Stimulated activated naive CD8-positive, alpha-beta T cell treated with anti-CD3 and anti-CD28 coated beads, Interleukin-15, amount 100 ng/mL, for 72 hours (primary cell): ENCODE measurements around the gene SLAIN2.

Experiments
- ATAC-seq: fragments of 150-1000 bp; cut with Tn5 transposase; 2 replicates; pipeline ENCODE4 v1.10.0; 2021; ENCODE audit warnings: mild to moderate bottlenecking, moderate library complexity
- DNase-seq, 2 donors: peaks; one replicate each; pipeline ENCODE4 v3.0.0; 2021 to 2022
- H3K27ac Mint-ChIP-seq, 2 donors: one replicate each; pipeline ENCODE4 v1.8.0; 2022; ENCODE audit warnings: mild to moderate bottlenecking in 2 of 2, mixed read lengths in 2 of 2, moderate library complexity in 2 of 2
- H3K27me3 Mint-ChIP-seq: one replicate; pipeline ENCODE4 v1.8.0; 2022; ENCODE audit warnings: mixed read lengths
- H3K4me1 Mint-ChIP-seq: one replicate; pipeline ENCODE4 v1.8.0; 2022; ENCODE audit warnings: mild to moderate bottlenecking, mixed read lengths
- H3K4me3 Mint-ChIP-seq, 2 donors: one replicate each; pipeline ENCODE4 v1.8.0; 2022; ENCODE audit warnings: mild to moderate bottlenecking in 2 of 2, mixed read lengths in 2 of 2, moderate library complexity in 1 of 2
- H3K9me3 Mint-ChIP-seq, 2 donors: one replicate each; pipeline ENCODE4 v1.8.0; 2022; ENCODE audit warnings: mixed read lengths in 2 of 2

Gene SLAIN2

DNA sequence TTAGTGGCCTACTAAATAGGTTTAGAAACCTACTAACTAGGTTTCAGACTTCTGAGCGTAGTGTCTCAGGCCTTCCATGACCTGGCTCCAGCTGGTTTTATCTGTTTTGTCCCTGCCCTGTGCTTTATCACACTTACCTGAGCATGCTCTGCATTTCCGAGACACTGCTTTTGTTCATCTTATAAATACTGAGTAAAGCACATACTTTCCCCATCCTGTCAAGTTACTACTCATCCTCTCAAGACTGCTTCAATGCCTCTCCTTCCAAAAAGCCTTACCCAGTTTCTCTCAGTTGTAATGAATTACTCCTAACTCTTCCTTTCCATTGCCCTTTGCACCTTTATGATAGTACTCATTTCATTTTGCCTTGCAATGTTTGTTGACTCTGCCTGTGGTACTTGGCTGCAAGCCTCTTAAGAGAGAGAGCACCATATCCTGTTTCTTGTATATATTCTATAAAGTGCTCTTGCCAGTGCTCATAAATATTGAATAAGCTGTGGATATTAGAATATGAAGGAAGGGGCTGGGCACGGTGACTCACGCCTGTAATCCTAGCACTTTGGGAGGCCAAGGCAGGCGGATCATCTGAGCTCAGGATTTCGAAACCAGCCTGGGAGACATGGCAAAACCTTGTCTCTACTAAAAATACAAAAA, 34.4 kb downstream of the SLAIN2 start:
- Mint-ChIP-seq H3K4me3 (no peak overlapping the region), H3K27ac (no peak overlapping the region), H3K9me3 (no peaks in the 10 kb centered on the region), H3K4me1 (peaks cover 18% of the 10 kb centered on the region), H3K27me3 (no peaks in the 10 kb centered on the region)
- DNase-seq (no peak), ATAC-seq (no peak)

DNA sequence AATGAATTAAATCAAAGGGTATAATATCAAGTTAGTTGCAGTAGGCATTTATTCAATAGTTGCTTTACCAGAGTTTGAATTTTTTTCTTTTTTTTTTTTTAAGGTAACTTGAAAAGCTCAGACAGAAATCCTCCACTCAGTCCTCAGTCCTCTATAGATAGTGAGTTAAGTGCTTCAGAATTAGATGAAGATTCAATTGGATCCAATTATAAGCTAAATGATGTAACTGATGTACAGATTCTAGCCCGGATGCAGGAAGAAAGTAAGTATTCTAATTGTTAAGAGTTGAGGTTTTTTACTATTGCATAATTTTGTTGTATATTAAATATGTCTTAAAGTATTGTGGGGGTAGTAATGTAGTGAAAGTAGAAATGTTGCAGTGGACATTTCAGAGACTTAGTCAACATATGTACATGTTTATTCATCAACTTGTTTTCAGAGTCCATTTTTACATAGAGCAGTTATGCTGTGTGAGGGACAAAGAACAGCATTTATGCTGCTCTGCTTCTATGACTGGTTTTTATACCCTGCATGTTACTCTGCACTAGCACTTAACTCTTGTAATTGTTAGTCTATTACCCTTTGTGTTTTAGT, 38.4 kb downstream of the SLAIN2 start:
- no peak overlapping the region for H3K27ac Mint-ChIP-seq
- H3K9me3 Mint-ChIP-seq = no peaks in the 10 kb centered on the region
- no peak for ATAC-seq
- H3K4me1 Mint-ChIP-seq = peaks cover 12% of the 10 kb centered on the region
- no peak for DNase-seq
- H3K27me3 Mint-ChIP-seq = no peaks in the 10 kb centered on the region
- H3K4me3 Mint-ChIP-seq = no peak overlapping the region

DNA sequence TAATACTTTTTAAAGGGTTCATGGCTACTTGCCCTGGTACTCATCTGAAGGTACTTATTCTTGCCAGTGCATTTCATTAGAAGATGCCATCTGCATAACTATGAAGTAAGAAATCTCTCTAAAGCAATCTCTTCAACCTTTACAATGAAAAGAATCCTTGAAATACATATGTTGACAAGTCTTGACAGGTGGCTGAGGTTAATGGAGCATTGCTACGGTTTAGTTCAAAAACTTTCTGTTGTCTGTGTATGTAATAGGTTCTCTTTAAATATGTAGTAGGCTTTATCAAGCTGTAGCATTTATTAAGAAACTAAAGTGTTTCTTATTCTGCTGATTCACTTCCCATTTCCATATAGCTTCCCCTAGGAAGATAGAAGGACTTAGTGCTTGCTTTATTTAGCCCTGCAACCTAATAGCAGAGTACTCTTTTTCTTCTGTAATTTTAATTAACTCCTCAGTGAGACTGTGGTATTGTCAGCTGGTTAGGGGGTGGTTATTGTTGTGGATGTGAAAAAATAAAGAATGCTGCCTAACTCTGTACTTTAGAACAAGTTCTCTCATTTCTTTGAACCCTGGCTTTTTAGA, 39.3 kb downstream of the SLAIN2 start:
- H3K4me3 Mint-ChIP-seq = no peak overlapping the region
- peaks cover 7% of the 10 kb centered on the region for H3K4me1 Mint-ChIP-seq
- peak overlapping the region in 1 of 2 donors; percentile 69 for H3K27ac Mint-ChIP-seq
- ATAC-seq (no peak), DNase-seq (no peak)
- no peaks in the 10 kb centered on the region for H3K9me3 Mint-ChIP-seq
- no peaks in the 10 kb centered on the region for H3K27me3 Mint-ChIP-seq

DNA sequence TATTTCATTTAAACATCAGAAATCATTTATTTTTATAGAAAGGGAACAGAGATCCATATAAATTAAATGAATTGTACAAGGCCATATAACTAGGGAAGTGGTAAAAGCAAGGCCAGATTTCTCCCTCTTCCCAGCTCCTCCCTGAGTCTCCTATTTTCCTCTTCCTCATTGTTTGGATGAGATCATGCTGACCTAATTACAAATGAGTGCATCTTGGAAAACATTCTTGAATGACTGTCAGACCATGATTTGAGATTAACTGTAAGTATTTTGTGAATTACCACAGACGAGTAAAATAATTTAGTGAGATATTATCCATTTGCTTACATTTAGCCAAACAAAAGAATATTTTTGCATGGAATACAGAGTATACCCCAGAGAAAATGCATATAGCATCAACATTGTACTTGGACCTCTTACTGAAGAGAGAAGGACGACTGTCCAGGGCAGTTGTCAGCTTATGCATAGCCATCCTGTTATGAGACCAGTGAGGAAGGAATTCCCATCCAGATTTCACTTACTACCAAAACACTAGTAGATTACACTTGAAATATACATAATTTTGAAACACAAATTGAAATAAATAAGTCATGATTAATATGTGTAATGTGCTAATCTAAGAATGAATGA, 47.3 kb downstream of the SLAIN2 start:
- Mint-ChIP-seq H3K27ac (no peak overlapping the region), H3K4me1 (peaks cover 5% of the 10 kb centered on the region), H3K9me3 (no peaks in the 10 kb centered on the region), H3K27me3 (no peaks in the 10 kb centered on the region), H3K4me3 (no peak overlapping the region)
- DNase-seq (no peak), ATAC-seq (no peak)

DNA sequence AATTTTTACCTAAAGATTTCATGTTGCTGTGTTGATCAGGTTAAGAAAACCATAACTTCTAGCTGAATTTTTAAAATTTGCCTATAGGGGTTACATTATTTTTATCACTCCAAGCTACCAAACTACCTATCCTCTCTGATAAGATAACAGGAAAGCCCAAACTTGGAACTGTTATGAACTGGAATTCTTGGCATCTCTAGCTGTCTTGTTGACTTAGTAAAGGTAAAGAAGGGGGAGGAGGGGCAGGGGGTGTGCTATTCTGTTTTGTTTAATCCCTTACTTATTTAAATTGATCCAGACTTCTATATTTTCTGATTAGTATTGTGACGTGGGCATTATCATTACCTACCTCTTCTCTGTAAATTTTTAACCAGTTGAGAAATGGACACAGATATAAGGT, 54.7 kb downstream of the SLAIN2 start:
- no peaks in the 10 kb centered on the region for H3K27me3 Mint-ChIP-seq
- no peaks in the 10 kb centered on the region for H3K9me3 Mint-ChIP-seq
- no peak overlapping the region for H3K27ac Mint-ChIP-seq
- DNase-seq (no peak), ATAC-seq (no peak)
- H3K4me3 Mint-ChIP-seq = no peak overlapping the region
- peaks cover 15% of the 10 kb centered on the region for H3K4me1 Mint-ChIP-seq

DNA sequence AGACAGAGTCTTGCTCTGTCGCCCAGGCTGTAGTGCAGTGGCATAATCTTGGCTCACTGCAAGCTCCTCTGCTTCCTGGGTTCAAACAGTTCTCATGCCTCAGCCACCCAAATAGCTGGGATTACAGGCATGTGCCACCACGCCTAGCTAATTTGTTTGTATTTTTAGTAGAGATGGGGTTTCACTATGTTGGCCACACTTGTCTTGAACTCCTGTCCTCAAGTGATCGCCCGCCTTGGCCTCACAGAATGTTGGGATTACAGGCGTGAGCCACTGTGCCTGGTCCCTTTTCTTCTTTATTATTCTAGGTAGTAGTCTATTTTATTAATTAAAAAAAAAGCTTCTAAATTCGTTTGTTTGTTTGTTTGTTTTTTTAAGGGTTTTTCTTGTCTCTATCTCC, 59.1 kb downstream of the SLAIN2 start:
- H3K4me1 Mint-ChIP-seq = peaks cover 34% of the 10 kb centered on the region
- no peak overlapping the region for H3K27ac Mint-ChIP-seq
- ATAC-seq (no peak), DNase-seq (no peak)
- no peaks in the 10 kb centered on the region for H3K27me3 Mint-ChIP-seq
- no peak overlapping the region for H3K4me3 Mint-ChIP-seq
- H3K9me3 Mint-ChIP-seq = no peaks in the 10 kb centered on the region

DNA sequence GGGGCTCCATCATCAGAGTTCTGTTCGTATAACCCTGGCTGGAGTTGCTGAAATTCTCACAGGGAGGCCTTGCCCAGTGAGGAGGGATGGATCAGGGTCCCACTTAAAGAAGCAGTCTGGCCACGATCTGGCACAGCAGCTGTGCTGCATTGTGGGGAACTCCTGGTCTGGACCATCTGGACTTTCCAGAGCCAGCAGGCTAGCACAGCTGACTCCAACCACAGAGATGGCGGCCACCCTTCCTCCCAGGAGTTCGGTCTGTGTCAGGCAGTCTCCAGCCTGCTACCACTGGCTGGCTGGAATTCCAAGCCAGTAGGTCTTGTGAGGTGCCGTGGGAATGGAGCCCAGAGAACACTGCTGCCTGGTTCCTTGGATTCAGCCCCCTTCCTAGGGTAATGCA, 62.0 kb downstream of the SLAIN2 start:
- H3K9me3 Mint-ChIP-seq = no peaks in the 10 kb centered on the region
- no peaks in the 10 kb centered on the region for H3K27me3 Mint-ChIP-seq
- ATAC-seq (no peak), DNase-seq (no peak)
- no peak overlapping the region for H3K27ac Mint-ChIP-seq
- no peak overlapping the region for H3K4me3 Mint-ChIP-seq
- peaks cover 35% of the 10 kb centered on the region for H3K4me1 Mint-ChIP-seq

DNA sequence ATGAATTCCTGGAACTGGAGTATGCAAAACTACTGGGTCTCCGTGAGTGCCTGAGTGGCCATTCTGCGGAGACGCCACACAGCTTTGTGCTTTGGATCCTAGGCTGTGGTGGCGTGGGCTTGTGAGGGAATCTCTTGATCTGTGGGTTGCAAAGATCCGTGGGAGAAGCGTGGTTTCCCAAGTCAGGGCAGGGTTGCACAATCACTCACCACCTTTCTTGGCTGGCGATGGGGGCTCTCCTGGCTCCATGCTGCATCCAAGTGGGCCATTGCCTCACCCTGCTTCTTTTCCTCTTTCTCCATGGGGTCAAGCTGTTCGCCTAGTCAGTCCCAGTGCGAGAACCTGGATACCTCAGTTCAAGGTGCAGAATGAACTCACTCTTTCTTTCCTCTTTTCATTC, 62.5 kb downstream of the SLAIN2 start:
- no peak overlapping the region for H3K27ac Mint-ChIP-seq
- DNase-seq = no peak
- H3K4me3 Mint-ChIP-seq = no peak overlapping the region
- no peaks in the 10 kb centered on the region for H3K9me3 Mint-ChIP-seq
- no peak for ATAC-seq
- H3K4me1 Mint-ChIP-seq = peaks cover 35% of the 10 kb centered on the region
- H3K27me3 Mint-ChIP-seq = no peaks in the 10 kb centered on the region

DNA sequence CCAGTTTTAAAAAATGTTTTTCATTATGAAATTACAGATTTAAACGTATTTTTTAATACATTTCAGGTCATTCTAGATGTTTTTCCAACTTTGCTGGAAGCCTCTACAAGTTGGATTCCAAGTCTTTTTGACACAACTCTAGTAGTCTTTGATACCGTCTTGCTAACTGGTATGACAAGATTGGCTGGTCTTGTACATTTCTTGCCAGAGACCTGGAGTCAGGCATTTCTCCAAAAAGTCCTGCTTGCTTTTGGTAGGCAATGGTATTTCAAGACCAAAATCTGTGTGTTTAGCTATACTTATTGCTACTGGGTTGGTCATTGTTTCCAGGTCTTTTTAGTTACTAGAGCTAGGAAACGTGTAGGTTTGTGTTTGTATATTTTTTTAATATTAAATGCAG, 64.6 kb downstream of the SLAIN2 start:
- no peak for ATAC-seq
- H3K4me1 Mint-ChIP-seq = peaks cover 21% of the 10 kb centered on the region
- H3K27me3 Mint-ChIP-seq = no peaks in the 10 kb centered on the region
- DNase-seq = no peak
- H3K27ac Mint-ChIP-seq = no peak overlapping the region
- H3K9me3 Mint-ChIP-seq = no peaks in the 10 kb centered on the region
- no peak overlapping the region for H3K4me3 Mint-ChIP-seq

DNA sequence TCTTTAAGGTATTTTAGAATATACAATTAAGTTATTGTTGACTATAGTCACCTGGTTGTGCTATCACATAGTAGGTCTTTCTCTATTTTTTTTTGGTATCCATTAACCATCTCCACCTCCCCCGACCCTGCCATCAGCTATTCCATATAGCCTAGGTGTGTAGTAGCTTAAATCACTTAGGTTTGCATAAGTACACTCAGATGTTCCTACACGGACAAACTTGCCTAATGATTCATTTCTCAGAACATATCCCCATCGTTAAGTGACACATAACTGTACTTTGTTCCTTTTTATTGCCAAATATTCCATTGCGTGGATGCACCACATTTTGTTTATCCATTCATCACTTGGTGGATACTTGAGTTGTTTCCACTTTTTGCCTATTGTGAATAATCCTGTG, 67.9 kb downstream of the SLAIN2 start:
- DNase-seq (no peak), ATAC-seq (no peak)
- Mint-ChIP-seq H3K4me3 (no peak overlapping the region), H3K27ac (no peak overlapping the region), H3K27me3 (no peaks in the 10 kb centered on the region), H3K4me1 (peaks cover 13% of the 10 kb centered on the region), H3K9me3 (no peaks in the 10 kb centered on the region)

DNA sequence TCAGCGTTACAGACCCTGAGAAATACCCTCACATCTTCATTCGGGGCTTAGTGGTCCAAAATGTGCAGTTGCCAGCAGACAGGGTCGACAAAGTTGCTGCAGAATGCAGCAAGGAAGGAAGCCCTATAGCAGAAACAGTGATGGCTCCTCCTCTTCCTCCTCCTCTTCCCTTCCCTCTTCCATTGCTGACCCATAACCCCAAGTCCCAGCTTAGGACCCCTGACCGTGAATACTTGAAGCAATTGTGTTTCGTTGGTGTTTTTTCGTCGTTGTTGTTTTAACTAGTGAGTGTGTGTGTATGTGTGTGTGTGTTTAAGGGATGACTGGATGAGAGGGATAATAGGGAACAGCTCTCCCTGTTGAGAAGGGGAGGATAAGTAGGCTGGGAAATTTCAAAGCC, 69.5 kb downstream of the SLAIN2 start:
- ATAC-seq (no peak), DNase-seq (no peak)
- Mint-ChIP-seq H3K27me3 (no peaks in the 10 kb centered on the region), H3K27ac (peak overlapping the region in 1 of 2 donors; percentile 30), H3K4me1 (no peaks in the 10 kb centered on the region), H3K4me3 (no peak overlapping the region), H3K9me3 (no peaks in the 10 kb centered on the region)

DNA sequence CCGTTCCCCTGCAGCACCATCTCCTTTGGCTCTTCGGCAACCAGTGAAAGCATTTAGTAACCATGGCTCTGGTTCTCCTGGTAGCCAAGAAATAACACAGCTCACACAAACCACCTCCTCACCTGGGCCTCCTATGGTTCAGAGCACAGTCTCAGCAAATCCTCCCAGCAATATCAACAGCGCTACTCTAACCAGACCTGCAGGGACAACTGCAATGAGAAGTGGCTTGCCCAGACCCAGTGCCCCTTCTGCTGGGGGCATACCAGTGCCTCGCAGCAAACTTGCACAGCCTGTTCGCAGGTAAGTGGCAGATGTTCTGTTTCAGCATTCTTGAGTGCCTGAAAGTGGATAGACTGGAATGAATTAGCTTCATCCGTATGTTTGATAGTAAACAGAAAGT, 78.8 kb downstream of the SLAIN2 start:
- no peaks in the 10 kb centered on the region for H3K4me1 Mint-ChIP-seq
- ATAC-seq = no peak
- H3K4me3 Mint-ChIP-seq = no peak overlapping the region
- no peak for DNase-seq
- no peaks in the 10 kb centered on the region for H3K9me3 Mint-ChIP-seq
- no peak overlapping the region for H3K27ac Mint-ChIP-seq
- H3K27me3 Mint-ChIP-seq = no peaks in the 10 kb centered on the region

DNA sequence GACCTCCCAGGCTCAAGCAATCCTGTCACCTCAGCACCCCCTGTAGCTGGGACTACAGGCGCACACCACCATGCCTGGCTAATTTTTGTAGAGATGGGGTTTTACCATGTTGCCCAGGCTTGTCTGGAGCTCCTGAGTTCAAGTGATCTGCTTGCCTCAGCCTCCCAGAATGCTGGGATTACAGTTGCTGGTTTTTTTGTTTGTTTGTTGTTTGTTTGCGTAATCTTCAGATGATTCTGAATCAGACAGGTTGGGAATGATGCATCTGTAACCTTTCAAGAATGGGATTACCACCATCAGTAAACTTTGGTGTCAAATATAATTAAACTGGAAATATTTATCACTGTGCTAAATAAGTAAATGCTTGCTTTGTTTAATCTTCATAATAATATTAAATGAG, 79.8 kb downstream of the SLAIN2 start:
- DNase-seq = no peak
- no peaks in the 10 kb centered on the region for H3K9me3 Mint-ChIP-seq
- H3K27me3 Mint-ChIP-seq = no peaks in the 10 kb centered on the region
- no peaks in the 10 kb centered on the region for H3K4me1 Mint-ChIP-seq
- ATAC-seq = no peak
- no peak overlapping the region for H3K4me3 Mint-ChIP-seq
- H3K27ac Mint-ChIP-seq = no peak overlapping the region

DNA sequence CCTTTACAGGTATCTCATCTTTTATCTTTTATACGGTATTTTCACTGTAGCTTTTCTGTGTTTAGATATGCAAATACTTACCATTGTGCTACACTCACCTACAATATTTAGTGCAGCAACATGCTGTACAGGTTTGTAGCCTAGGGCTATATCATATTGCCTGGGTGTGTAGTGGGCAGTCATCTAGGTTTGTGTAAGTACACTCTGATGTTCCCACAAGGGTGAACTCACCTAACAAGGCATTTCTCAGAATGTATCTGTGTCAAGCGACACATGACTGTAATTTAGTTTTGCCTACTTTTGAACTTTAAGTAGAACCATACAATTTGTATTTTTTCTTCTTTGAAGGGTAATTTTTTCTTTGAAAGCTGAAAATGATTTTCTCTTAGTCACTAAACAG, 87.6 kb downstream of the SLAIN2 start:
- no peaks in the 10 kb centered on the region for H3K9me3 Mint-ChIP-seq
- peaks cover 40% of the 10 kb centered on the region for H3K4me1 Mint-ChIP-seq
- no peak overlapping the region for H3K4me3 Mint-ChIP-seq
- H3K27ac Mint-ChIP-seq = no peak overlapping the region
- DNase-seq (no peak), ATAC-seq (no peak)
- no peaks in the 10 kb centered on the region for H3K27me3 Mint-ChIP-seq

DNA sequence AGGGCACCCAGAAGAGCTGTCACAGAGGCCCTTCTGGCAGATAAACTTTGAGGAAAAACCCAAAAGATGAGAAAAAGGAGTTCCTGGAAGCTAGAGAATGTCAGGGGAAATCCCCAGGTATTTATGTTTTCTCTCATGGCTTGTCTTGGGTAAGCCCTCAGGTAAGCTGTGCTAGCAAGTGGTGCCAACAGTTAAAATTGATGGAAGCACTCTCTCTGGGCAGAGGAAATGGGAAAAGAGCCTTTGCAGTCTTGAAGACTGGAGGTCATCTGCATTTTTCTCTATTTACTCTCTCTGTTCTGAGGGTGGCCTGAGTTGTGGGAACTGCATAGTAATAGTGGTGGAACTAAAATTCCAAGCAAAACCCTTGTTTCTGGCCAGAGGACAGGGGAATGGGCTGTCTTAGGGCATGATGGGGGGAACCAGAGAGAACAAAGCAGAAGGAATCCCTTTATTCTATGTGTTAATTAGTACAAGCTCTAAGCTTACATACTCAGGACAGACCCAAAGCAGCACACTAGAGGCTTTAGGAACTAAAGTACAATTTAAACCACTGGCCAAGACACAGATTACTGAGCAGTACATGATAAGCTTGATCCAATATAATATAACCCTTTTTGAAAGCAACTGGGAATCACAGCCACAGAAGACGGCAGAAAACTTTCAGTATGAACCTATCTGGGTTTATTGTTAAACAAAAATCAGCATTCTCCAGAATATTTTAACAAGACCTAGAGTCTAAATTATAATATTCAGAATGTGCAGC, 88.6 kb downstream of the SLAIN2 start:
- H3K4me3 Mint-ChIP-seq = peak overlapping the region; percentile 2 to 11
- no peaks in the 10 kb centered on the region for H3K9me3 Mint-ChIP-seq
- H3K4me1 Mint-ChIP-seq = peaks cover 40% of the 10 kb centered on the region
- no peaks in the 10 kb centered on the region for H3K27me3 Mint-ChIP-seq
- no peak overlapping the region for H3K27ac Mint-ChIP-seq
- DNase-seq (no peak), ATAC-seq (peak; percentile 41)

DNA sequence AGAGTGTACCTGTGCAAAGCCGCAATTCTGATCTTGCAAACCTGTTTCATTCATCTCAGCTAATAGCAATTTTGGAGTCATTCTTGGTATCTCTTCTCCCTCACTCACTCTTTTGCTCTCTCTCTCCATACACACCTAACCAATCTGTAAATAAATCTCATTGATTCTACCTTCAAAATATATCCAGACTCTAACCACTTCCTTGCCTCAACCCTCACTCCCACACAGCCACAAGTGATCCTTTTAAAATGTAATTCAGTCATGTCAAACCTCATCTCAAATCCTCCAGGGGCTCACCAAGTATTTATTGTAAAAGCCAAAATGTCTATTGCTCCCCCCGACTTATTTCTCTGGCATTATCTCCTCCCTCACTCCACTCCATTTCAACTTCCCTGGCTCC, 90.1 kb downstream of the SLAIN2 start:
- H3K9me3 Mint-ChIP-seq = no peaks in the 10 kb centered on the region
- H3K4me1 Mint-ChIP-seq = peaks cover 40% of the 10 kb centered on the region
- H3K4me3 Mint-ChIP-seq = peak overlapping the region; percentile 4 to 9
- H3K27me3 Mint-ChIP-seq = no peaks in the 10 kb centered on the region
- DNase-seq = no peak
- H3K27ac Mint-ChIP-seq = peak overlapping the region in 1 of 2 donors; percentile 3
- ATAC-seq = peak; percentile 86
